ENCODE data around the gene SEMA6B.

SEMA6B gene

GRCh38 chr19:4506449-4507149, 52.9 kb downstream of the SEMA6B start:
- TF ChIP-seq CTCF (IDR thresholded peaks at IDR 0.05): no peak

GRCh38 chr19:4505570-4506448, 53.7 kb downstream of the SEMA6B start:
- TF ChIP-seq CTCF (IDR thresholded peaks at IDR 0.05): no peak

- no peak for TF ChIP-seq CTCF (IDR thresholded peaks at IDR 0.05)
Observed at GRCh38 chr19:4504891-4505569, 54.5 kb downstream of the SEMA6B start.

GRCh38 chr19:4504297-4504701, 55.2 kb downstream of the SEMA6B start:
- TF ChIP-seq CTCF (IDR thresholded peaks at IDR 0.05): no peak

GRCh38 chr19:4503825-4504170, 55.7 kb downstream of the SEMA6B start:
- TF ChIP-seq CTCF (IDR thresholded peaks at IDR 0.05): no peak

- no peak for TF ChIP-seq CTCF (IDR thresholded peaks at IDR 0.05)
Observed at GRCh38 chr19:4503132-4503824, 56.2 kb downstream of the SEMA6B start.
